HL-60/S4 treated with retinoic acid at 250 ng/mL for 4 days and 3 days (cell line): ENCODE results near the gene ZNF423.

Experiments
- in situ Hi-C: fragments of 300-500 bp; cut with MboI; formaldehyde crosslinking; loops from 2 replicates; pipeline ENCODE4 v1.7.0; 2022; ENCODE audit warnings: low sequenced_read_pairs

ZNF423 gene

GRCh38 chr16:49543631-49543946 lies 312.3 kb downstream of the ZNF423 start:
- in situ Hi-C loops = no loop called here

DNA sequence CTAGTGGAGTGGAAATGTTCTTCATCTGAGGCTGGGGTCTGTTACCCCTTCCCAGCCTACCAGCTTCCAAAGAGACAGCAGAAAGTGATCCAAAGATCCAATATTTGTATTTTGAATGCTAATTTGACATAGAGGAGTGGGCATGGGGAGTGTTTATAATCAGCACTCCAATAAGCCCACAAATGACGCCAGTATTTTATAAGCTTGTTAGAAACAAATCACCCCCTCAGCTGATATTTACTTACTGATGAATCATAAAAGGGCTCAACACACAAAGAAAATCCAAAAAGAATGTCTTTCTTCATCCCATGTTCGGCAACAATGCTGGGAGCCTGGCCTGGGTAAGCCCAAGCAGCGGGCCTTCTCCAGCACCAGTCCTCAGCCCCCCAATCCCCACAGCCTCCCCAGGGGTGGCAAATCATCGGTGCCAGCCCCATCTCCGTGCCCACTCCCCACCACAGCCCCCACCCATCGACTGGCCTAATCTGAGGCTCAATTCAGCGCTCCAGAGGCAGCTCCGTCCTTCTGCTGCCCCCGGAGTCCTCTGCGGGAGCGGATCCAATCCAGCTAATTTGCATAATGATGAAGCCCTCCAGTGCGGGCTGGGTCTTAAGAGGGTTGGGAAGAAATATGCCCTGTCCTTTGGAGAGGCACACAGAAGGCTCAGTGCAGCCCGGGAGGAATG lies 312.8 kb downstream of the ZNF423 start:
- in situ Hi-C loops = no loop called here

DNA sequence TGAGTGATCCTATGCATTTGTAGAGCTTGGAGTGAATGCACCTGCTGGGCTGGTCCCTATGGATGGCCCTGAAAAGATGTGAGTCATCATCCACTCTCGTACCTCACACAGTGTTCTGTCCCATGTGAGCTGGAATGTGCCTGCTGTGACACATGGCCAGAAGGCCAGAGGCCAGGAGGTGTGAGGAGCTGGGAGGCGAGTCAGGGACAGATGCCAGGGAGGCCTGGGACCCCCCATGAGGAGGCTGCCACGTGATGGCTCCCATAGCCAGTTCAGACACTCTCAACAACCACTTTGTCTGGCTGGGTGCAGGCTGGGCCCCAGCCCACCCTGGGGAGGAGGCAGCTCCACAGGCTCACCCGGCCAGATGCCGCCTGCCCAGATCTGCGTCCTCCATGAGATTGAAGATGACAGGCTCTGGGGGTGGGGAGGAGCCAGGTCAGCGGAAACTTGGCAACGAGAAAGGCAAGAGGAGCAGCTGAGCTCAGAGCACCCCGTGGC lies 313.5 kb downstream of the ZNF423 start:
- in situ Hi-C loops = no loop called here

DNA sequence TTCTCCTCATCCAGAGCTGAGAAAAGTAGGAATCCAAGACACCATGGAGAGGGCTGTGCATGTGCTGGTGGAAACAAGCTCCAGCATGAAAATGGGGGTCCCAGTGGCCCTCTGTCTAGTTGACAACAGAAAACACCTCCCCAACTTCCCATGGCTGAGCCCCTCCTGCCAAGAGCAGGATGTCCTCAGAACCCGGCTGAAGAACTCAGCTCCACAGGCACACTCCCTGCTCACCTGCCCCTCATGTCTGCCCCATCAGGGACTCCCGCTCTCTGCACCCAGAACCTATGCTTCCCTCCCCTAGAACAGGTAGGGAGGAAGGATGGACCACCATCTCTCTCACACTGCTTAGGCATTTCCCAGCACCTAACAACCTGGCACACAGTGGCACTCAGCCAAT lies 315.1 kb downstream of the ZNF423 start:
- in situ Hi-C loops = no loop called here

DNA sequence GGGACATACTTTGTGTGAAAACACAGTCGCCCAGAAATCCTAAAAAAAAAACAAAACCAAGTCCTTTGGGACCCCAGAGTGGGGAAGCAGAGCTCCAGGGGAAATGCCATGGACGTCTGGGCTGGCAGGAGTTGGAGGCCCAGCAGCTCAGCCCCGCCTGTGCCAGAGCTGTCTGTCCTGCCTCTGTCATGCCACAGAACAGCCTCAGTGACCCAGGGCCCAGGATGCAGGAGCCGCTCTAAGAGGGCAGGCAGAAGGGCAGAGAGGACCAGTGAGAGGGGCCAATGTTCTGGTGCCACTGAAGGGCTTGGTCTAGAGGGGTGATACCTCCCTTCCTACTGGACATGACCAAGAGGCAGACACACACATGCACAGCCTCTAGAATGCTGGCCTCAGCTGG lies 316.2 kb downstream of the ZNF423 start:
- in situ Hi-C loops = no loop called here

DNA sequence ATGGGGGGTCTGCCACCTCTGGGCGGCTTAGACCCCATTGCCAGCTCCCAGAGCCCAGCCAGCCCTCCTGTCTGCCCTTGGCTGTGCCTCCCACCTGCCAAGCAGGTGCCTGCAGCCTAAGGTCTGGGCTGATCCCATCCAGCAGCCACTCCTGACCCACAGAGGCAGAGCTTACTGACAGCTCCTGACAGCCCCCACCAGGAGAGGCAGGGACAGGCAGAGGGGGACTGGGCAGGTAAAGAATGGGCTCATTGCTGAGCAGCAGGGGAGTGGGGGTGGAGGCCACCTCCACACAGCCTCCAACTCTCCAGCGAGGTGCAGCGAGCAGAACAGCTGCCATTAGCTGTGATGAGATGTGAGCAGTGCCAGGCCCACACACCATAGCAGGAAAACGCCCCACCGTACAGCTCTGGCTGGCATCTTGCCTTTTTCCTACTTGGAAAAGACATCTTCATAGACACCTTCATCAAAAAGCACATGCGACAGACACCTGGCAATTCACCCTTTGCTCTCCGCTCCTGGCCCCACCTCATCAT lies 317.9 kb downstream of the ZNF423 start:
- in situ Hi-C loops = no loop called here

- in situ Hi-C loops = no loop called here
Observed at GRCh38 chr16:49534901-49535610, 320.9 kb downstream of the ZNF423 start.

- in situ Hi-C loops = no loop called here
Observed at GRCh38 chr16:49533422-49533821, 322.5 kb downstream of the ZNF423 start.

DNA sequence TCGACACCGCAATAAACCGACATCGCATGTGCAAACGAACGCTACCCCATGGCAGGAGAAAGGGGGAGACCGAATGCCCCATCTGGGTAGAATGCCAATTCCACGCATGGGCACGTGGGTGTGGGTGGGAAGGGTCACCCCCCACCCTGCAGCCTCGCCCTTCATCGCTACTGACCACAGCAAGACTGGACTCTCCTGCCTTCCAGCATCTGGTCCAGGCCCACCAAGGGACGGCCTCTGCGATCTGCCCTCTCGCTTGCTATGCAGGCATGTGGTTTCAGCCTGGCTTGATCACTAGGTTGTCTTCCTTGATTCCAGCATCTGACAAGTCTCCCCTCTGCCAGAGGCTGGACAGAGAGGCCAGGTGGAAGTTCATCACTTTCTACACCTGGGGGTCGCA lies 323.0 kb downstream of the ZNF423 start:
- in situ Hi-C loops = no loop called here

DNA sequence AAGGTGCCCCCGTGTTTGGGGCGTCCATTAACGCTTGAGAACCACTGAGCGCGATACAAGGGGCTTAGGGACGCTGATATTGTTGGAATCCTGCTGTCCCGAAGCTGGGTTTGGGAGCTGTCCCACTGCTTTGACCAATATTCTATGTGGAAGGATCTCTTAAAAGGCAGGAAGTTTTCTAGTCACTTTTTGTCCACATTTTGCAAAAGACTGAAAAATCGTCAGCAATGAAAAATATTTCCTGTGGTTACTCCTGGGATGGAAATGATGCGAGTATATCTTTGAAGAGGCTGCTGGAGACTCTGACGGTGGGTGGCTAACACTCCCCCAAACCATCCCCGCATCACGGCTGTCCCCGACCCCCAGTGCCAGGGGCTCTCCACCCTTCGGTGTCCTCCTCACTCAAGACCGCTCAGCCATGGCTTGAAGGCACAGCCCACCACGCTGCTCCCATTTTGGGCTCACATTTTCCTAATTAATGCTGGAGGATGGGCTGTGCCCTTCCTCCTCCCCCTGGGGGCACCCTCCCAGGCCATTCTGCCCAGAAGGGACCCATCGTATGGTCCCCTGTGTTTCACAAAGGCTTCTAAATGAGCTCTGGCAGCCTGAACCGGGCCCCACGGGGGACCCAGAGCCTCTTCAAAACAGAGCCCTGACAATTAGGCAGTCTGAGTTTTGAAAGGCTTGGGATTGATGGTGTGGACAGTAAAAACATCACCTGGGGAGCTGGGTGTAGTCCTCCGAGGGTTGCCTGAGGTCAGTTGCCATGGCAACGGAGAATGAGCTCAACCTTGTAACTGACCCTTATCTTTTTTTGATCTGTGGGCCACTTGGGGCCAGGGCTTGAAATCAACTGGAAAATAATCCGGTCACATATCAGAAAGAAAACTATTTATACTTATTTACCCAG lies 323.7 kb downstream of the ZNF423 start:
- in situ Hi-C loops = no loop called here

DNA sequence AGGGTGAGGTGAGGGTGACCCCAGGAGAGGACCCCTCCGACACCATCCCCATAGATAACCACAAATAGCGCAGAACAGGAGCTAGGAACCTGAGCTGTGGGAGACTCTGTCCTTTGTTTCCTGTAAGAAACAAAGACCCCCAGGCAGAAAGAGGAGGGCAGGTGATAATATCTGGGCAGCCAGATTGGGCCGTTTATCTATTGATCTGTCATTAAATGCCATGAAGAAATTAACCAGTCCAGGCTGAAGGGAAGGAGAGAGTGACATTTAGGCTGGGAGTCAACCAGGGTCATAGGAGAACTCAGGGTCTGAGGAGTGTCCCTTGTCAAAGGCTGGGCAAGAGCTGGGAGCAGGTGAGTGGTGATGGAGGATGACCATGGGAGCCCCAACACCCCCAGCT lies 324.5 kb downstream of the ZNF423 start:
- in situ Hi-C loops = no loop called here

DNA sequence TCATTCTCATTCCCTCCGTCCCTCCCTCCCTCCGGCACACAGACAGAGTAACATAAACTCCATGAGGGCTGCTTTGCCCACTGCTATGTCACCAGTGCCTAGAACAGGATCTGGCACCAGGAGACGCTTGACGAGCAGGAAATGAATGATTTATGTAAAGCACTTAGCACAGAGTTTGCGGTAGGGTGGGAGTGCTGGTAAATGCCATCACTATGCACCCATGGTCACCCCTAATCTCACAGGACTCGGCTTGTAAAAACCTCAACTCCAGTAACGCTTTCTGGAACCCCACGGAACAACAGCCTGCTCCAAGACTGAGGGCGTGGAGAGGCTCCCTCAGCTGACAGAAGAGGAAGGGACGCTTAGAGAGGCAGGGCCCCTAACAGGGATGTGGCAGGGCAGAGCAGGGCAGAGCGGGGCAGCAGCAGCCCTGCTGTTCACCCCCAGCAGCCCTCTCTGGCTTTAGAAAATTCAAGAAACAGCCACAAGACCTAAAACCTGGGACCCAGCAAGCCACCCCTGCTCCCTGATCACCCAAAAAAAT lies 325.4 kb downstream of the ZNF423 start:
- in situ Hi-C loops = no loop called here

DNA sequence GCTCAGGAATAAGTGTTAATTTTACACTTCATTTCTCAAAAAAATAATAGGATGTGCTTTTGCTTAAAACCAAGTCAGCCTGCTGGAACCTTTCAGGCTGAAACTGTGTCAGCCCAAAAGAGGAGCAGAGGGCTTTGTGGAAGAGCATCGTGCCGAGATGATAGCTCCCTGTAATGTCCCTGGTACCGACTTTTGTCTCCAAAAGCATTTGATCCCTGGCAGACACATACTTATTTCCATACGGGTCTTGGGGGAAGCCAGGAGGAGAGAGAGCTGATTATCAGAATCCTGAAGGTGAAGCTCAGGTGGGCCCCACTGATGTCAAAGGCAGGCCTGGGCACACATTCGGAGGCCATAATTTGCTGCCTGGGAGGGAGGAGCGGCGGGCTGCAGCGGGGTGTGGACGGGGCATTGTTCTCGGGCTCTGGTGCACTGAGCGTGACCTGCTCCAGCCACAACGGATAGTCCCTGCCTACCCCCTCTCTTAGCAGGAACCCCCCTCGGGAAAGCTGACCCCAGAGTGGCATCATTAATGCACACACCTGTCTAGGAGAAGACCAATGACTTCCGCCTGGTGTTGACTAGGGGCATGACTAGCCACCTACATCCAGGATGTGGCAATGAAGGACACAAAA lies 326.4 kb downstream of the ZNF423 start:
- in situ Hi-C loops = no loop called here

- in situ Hi-C loops = no loop called here
Observed at GRCh38 chr16:49528866-49529288, 327.0 kb downstream of the ZNF423 start.

DNA sequence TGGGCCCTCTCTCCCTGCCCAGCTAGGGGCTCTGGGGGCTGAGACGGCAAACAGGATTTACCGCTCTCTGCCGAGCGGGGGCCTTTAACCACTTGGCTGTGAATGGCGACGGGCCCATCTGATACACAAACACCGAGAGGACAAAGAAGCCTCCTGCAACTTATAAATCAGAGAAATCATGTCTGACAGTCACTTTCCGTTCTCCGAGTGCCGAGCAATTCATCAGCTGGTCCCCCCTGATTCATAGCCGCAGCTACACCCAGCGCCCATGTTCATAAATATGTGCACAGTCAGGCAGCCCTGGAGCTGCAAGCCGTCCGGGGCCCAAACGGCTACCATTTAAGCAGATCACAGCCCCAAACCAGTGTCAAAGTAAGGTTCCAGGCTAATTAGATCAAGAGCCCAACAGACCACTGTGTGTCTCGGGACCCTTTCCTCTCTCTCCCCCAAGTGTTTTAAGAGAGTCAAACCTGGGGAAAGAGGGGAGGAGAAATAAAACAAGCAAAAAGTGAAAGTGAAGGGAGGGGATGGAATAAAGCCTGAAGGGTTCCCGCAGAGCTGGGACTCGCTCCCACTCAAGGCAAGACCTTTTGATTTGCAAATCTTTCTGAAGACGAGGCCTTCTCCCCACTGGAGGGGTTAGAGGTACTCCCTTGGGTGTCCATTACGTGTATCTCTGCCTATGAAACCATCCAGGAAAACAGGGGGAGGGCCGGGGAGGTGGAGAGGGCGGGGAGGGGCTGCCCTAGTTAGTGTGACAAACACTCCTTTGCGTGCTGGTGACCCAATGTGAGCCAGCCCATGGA lies 327.6 kb downstream of the ZNF423 start:
- in situ Hi-C loops = no loop called here

DNA sequence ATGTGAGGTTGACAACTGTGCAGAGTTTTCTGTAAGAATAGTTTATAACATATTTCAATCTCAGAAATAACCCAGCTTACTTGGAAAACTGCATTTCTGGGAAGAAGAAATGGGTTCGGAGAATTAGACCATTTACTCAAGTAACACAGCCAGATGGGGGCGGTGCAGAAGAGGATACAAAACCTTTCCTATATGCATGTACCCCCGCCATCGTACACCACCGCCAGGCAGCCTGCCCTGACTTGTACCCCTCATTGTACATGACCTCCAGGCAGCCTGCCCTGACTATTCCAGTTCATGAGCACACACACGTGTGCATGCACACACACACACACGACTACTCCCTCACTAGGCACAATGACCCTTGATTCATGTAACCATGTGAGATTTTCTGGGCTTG lies 328.3 kb downstream of the ZNF423 start:
- in situ Hi-C loops = no loop called here

- in situ Hi-C loops = no loop called here
Observed at GRCh38 chr16:49526860-49527365, 329.0 kb downstream of the ZNF423 start.

DNA sequence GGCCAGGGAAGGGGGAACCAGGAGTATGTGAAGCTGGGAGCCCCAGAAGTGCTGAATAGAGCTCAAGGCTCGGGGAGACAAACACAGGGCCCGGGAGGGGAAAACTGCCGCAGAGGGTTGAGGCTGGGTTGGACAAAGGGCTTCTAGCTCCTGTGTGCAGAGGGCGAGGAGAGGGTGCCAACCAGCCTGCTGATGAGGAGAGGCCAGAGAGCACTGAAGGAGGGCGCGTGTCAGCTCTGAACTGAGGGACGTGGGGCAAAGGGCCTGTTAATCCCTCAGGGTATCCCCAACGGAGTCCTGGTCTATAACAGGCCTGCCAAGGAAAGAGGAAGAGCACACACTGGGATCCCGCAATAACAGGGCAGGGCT lies 331.0 kb downstream of the ZNF423 start:
- in situ Hi-C loops = no loop called here

- in situ Hi-C loops = no loop called here
Observed at GRCh38 chr16:49524216-49524946, 331.5 kb downstream of the ZNF423 start.
